Islet of Langerhans (tissue), 1 donor: Measurements from ENCODE around the gene OAS2.

Experiments
- FAIRE-seq: peaks from one replicate; lab custom pipeline; 2011; peaks lifted over from hg19 to GRCh38; lab: Jason Lieb, UNC

The OAS2 gene

DNA sequence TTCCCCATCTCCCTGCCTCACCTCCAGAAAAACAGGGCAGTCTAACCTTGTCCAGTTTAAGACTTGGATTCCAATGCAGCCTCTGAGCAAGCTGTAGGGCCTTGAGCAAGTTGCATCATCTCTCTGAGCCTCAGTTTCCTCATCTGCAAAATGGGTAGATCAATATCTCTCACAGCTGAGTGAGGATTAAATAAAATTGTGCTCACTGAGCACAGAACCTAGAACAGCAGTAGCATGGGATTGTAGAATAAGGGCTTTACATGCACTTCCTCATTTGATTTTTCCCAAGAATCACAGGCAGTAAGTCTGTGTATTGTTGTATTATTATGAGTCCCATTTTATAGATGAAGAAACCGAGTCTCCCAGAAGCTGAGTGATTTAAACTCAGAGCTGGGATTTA is 80.2 kb downstream of the OAS2 start:
- no peak for FAIRE-seq

DNA sequence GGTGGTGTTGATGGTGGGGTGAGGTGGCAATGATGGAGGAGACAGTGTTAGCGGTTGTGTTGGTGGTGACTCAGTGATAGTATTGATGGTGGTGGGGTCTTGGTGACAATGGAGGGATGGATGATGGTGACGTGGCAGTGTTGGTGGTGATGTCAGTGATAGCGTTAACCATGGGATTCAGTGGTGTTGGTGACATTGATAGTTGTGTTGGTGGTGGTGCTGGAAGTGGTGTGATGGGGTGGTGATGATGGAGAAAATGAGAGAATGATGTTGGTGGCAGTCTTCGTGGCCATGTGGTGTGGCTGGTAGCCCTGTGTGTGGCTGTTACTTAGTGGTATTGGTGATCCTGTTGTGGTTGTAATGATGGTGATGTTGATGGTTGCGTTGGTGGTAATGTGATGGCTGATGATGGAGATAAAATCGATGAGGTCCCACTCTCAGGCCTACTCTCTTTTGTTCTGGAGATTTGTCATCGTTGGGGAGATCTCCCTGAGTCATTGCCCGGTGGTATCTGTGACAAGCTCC is 80.8 kb downstream of the OAS2 start:
- FAIRE-seq = no peak

- FAIRE-seq = no peak
Observed at GRCh38 chr12:113060336-113060960, 82.1 kb downstream of the OAS2 start.

DNA sequence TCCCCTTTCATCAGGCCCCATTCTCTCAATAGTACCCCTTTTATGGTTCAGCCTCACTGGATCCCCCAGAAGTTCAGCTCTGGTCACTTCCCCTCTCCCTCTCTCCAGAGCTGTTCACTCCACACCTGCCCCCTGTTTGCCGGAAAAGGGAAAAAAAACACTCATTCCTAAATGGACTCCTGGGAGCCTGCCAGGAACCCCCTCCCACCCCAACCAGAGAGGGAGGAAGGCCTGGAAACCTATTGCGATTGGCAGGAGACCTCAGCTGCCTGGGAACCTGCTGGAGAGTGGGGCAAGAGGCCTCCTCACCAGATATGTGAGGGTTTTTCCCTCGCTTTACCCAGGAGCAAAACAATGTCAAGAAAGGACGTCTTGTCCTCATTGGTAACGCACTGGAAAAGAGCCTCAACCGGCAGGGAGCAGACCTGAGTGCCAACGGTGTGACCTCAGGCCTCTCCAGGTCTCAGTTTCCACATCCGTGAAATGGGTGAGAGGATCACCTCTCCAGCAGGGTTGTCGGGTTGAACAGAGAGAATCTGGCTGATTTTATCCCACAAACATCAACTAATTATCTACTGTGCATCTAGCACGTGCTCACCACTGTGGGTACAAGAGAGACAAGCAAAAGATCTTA is 82.9 kb downstream of the OAS2 start:
- no peak for FAIRE-seq
